ENCODE measurements around the gene PPEF2. TPM values are rescaled to one million over a fixed set of nuclear protein-coding genes. Genes with fewer than 3 reads are reported as not detected.

The PPEF2 gene
- total and polyA plus RNA-seq, 2 experiments from 2014 or later = not detected

DNA sequence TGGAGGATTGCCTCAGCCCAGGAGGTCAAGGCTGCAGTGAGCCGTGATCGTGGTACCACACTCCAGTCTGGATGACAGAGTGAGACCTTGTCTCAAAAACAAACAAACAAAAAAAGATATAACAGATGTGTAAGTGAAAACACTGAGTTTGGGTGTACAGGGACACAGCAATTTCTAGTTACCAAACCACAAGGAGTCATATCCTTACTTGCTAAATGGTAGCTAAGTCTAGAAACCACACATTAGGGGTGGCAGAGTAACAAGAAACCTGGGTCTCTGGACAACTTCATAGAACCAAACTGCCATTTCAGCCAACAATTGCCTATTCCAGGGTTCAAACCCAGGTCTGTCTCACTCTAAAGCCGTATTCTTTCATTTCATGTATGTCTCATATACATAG is 20.8 kb downstream of the PPEF2 start (continued):
- TF ChIP-seq, protein P1, sequence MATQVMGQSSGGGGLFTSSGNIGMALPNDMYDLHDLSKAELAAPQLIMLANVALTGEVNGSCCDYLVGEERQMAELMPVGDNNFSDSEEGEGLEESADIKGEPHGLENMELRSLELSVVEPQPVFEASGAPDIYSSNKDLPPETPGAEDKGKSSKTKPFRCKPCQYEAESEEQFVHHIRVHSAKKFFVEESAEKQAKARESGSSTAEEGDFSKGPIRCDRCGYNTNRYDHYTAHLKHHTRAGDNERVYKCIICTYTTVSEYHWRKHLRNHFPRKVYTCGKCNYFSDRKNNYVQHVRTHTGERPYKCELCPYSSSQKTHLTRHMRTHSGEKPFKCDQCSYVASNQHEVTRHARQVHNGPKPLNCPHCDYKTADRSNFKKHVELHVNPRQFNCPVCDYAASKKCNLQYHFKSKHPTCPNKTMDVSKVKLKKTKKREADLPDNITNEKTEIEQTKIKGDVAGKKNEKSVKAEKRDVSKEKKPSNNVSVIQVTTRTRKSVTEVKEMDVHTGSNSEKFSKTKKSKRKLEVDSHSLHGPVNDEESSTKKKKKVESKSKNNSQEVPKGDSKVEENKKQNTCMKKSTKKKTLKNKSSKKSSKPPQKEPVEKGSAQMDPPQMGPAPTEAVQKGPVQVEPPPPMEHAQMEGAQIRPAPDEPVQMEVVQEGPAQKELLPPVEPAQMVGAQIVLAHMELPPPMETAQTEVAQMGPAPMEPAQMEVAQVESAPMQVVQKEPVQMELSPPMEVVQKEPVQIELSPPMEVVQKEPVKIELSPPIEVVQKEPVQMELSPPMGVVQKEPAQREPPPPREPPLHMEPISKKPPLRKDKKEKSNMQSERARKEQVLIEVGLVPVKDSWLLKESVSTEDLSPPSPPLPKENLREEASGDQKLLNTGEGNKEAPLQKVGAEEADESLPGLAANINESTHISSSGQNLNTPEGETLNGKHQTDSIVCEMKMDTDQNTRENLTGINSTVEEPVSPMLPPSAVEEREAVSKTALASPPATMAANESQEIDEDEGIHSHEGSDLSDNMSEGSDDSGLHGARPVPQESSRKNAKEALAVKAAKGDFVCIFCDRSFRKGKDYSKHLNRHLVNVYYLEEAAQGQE (IDR thresholded peaks at IDR 0.05; ENCODE audit: unreplicated experiment) = no peak
- no peak for TF ChIP-seq POLR2AphosphoS5 (IDR thresholded peaks at IDR 0.05; ENCODE audit: low read depth)

DNA sequence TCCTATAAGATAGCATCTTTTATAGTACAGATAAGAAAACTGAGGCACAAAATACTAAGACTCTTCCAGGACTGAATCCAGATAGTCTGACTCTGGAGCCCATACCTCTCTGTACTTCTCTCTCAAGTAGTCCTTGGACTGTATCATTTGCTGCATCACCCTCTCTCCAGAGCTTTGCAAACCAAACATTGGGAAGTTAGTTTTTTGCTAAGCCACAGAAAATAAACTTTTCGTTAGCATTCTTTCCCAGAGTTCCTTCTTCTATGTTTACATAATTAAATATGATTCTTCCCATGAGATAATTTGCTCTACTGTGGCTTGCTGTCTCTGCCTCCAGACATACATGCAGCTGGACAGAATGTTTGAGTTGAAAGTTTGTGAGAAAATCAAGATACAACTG is 22.0 kb downstream of the PPEF2 start:
- ATAC-seq (no peak), DNase-seq (ENCODE audit: low spot score) (no peak)
- no peak overlapping the region for H3K4me3 Mint-ChIP-seq
- no peaks in the 10 kb centered on the region for H4K20me1 ChIP-seq (replicated peaks; ENCODE audit: insufficient read depth)
- H3K27ac ChIP-seq (ENCODE audit: low read depth) = no peak overlapping the region
- no peaks in the 10 kb centered on the region for H3K27me3 ChIP-seq (ENCODE audit: insufficient read depth)
- no peaks in the 10 kb centered on the region for H3K36me3 ChIP-seq (ENCODE audit: insufficient read depth)
- H2AFZ ChIP-seq = no peak overlapping the region
- 0 out of 2 replicates have a peak, but pooled peaks cover 3% of the 10 kb centered on the region for H3K4me1 ChIP-seq (ENCODE audit: insufficient read depth)
- no peaks in the 10 kb centered on the region for H3K27me3 Mint-ChIP-seq (ENCODE audit: insufficient read depth, low read depth, poor library complexity)
- H3K4me2 ChIP-seq = no peak overlapping the region
- no peak overlapping the region for H3K4me3 ChIP-seq
- no peaks in the 10 kb centered on the region for H3K36me3 Mint-ChIP-seq (ENCODE audit: low read depth)
- H3F3A ChIP-seq (replicated peaks; ENCODE audit: low read depth) = no peaks in the 10 kb centered on the region
- no peaks in the 10 kb centered on the region for H3K79me2 ChIP-seq (replicated peaks; ENCODE audit: insufficient read depth)
- no peaks in the 10 kb centered on the region; the same call in 1 of the 2 replicates for H3K9me2 ChIP-seq (ENCODE audit: insufficient read depth)
- peaks cover 7% of the 10 kb centered on the region for H3K4me1 Mint-ChIP-seq
- H3K27ac Mint-ChIP-seq = no peak overlapping the region
- H3K9me3 Mint-ChIP-seq = no peaks in the 10 kb centered on the region
- TF ChIP-seq NANOG (IDR thresholded peaks at IDR 0.05; ENCODE audit: borderline replicate concordance) (no peak), EZH2 (IDR thresholded peaks at IDR 0.05; ENCODE audit: low read depth, unreplicated experiment) (no peak), EZH2phosphoT487 (IDR thresholded peaks at IDR 0.05; ENCODE audit: unreplicated experiment) (no peak), POLR2AphosphoS5 (IDR thresholded peaks at IDR 0.05; ENCODE audit: low read depth) (no peak), CREB1 (CRISPR knock-in tag; IDR thresholded peaks at IDR 0.05; ENCODE audit: low read depth) (no peak), JUNB (IDR thresholded peaks at IDR 0.05; ENCODE audit: unreplicated experiment) (no peak)
- TF ChIP-seq, protein P2, sequence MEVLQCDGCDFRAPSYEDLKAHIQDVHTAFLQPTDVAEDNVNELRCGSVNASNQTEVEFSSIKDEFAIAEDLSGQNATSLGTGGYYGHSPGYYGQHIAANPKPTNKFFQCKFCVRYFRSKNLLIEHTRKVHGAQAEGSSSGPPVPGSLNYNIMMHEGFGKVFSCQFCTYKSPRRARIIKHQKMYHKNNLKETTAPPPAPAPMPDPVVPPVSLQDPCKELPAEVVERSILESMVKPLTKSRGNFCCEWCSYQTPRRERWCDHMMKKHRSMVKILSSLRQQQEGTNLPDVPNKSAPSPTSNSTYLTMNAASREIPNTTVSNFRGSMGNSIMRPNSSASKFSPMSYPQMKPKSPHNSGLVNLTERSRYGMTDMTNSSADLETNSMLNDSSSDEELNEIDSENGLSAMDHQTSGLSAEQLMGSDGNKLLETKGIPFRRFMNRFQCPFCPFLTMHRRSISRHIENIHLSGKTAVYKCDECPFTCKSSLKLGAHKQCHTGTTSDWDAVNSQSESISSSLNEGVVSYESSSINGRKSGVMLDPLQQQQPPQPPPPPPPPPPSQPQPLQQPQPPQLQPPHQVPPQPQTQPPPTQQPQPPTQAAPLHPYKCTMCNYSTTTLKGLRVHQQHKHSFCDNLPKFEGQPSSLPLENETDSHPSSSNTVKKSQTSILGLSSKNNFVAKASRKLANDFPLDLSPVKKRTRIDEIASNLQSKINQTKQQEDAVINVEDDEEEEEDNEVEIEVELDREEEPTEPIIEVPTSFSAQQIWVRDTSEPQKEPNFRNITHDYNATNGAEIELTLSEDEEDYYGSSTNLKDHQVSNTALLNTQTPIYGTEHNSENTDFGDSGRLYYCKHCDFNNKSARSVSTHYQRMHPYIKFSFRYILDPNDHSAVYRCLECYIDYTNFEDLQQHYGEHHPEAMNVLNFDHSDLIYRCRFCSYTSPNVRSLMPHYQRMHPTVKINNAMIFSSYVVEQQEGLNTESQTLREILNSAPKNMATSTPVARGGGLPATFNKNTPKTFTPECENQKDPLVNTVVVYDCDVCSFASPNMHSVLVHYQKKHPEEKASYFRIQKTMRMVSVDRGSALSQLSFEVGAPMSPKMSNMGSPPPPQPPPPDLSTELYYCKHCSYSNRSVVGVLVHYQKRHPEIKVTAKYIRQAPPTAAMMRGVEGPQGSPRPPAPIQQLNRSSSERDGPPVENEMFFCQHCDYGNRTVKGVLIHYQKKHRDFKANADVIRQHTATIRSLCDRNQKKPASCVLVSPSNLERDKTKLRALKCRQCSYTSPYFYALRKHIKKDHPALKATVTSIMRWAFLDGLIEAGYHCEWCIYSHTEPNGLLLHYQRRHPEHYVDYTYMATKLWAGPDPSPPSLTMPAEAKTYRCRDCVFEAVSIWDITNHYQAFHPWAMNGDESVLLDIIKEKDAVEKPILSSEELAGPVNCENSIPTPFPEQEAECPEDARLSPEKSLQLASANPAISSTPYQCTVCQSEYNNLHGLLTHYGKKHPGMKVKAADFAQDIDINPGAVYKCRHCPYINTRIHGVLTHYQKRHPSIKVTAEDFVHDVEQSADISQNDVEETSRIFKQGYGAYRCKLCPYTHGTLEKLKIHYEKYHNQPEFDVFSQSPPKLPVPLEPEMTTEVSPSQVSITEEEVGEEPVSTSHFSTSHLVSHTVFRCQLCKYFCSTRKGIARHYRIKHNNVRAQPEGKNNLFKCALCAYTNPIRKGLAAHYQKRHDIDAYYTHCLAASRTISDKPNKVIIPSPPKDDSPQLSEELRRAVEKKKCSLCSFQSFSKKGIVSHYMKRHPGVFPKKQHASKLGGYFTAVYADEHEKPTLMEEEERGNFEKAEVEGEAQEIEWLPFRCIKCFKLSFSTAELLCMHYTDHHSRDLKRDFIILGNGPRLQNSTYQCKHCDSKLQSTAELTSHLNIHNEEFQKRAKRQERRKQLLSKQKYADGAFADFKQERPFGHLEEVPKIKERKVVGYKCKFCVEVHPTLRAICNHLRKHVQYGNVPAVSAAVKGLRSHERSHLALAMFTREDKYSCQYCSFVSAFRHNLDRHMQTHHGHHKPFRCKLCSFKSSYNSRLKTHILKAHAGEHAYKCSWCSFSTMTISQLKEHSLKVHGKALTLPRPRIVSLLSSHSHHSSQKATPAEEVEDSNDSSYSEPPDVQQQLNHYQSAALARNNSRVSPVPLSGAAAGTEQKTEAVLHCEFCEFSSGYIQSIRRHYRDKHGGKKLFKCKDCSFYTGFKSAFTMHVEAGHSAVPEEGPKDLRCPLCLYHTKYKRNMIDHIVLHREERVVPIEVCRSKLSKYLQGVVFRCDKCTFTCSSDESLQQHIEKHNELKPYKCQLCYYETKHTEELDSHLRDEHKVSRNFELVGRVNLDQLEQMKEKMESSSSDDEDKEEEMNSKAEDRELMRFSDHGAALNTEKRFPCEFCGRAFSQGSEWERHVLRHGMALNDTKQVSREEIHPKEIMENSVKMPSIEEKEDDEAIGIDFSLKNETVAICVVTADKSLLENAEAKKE (CRISPR knock-in tag; IDR thresholded peaks at IDR 0.05) = no peak
- TF ChIP-seq, protein P3, sequence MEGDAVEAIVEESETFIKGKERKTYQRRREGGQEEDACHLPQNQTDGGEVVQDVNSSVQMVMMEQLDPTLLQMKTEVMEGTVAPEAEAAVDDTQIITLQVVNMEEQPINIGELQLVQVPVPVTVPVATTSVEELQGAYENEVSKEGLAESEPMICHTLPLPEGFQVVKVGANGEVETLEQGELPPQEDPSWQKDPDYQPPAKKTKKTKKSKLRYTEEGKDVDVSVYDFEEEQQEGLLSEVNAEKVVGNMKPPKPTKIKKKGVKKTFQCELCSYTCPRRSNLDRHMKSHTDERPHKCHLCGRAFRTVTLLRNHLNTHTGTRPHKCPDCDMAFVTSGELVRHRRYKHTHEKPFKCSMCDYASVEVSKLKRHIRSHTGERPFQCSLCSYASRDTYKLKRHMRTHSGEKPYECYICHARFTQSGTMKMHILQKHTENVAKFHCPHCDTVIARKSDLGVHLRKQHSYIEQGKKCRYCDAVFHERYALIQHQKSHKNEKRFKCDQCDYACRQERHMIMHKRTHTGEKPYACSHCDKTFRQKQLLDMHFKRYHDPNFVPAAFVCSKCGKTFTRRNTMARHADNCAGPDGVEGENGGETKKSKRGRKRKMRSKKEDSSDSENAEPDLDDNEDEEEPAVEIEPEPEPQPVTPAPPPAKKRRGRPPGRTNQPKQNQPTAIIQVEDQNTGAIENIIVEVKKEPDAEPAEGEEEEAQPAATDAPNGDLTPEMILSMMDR (conservative IDR thresholded peaks at IDR 0.05; ENCODE audit: low read depth in 2 of 2) = no peak
- TF ChIP-seq, protein P1 (IDR thresholded peaks at IDR 0.05; ENCODE audit: unreplicated experiment) = no peak
